ENCODE data around the gene CKLF.
"Not testable (repeated sequence)": the region's sequence is repeated elsewhere in the genome, so short reads cannot be mapped to it uniquely, and the experiment has no call there.

DNA sequence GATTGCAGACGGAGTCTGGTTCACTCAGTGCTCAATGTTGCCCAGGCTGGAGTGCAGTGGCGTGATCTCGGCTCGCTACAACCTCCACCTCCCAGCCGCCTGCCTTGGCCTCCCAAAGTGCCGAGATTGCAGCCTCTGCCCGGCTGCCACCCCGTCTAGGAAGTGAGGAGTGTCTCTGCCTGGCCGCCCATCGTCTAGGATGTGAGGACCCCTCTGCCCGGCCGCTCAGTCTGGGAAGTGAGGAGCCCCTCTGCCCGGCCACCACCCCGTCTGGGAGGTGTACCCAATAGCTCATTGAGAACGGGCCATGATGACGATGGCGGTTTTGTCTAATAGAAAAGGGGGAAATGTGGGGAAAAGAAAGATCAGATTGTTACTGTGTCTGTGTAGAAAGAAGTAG is 38.0 kb upstream of the CKLF start:
- TF ChIP-seq, protein P1, sequence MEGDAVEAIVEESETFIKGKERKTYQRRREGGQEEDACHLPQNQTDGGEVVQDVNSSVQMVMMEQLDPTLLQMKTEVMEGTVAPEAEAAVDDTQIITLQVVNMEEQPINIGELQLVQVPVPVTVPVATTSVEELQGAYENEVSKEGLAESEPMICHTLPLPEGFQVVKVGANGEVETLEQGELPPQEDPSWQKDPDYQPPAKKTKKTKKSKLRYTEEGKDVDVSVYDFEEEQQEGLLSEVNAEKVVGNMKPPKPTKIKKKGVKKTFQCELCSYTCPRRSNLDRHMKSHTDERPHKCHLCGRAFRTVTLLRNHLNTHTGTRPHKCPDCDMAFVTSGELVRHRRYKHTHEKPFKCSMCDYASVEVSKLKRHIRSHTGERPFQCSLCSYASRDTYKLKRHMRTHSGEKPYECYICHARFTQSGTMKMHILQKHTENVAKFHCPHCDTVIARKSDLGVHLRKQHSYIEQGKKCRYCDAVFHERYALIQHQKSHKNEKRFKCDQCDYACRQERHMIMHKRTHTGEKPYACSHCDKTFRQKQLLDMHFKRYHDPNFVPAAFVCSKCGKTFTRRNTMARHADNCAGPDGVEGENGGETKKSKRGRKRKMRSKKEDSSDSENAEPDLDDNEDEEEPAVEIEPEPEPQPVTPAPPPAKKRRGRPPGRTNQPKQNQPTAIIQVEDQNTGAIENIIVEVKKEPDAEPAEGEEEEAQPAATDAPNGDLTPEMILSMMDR (conservative IDR thresholded peaks at IDR 0.05): not testable (repeated sequence)
- TF ChIP-seq EZH2 (IDR thresholded peaks at IDR 0.05; ENCODE audit: low read depth): not testable (repeated sequence)

All from PC-9 (cell line).